ENCODE measurements around the gene SLC22A16. TPM values are rescaled to one million over a fixed set of nuclear protein-coding genes. Genes with fewer than 3 reads are reported as not detected.

The SLC22A16 gene
- total and polyA plus RNA-seq, 2 donors (not counting 1 experiment from before 2014, with no cell fraction given): not detected

DNA sequence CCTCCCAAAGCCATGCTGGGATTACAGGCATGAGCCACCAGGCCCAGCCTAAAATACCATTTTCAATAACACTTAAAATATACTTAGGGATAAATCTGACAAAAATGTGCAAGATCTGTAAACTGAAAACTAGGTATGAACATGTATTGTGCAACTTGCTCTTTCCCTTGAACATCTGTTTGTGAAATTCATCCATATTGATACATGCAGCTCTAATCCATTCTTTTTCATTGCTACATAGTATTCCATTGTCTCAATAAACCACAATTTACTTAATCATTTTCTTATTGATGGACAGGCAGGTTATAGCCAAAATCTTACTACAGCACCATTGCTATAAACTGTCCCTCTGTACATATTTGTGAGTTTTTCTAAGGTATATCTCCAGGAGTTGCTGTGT is 4.7 kb upstream of the SLC22A16 start:
- no peaks in the 10 kb centered on the region for H3K36me3 ChIP-seq (ENCODE audit: control insufficient read depth, insufficient read depth, low read length)
- H3K27me3 ChIP-seq (ENCODE audit: control insufficient read depth, insufficient read depth, low read length): peaks cover 8% of the 10 kb centered on the region
- H3K27ac ChIP-seq (ENCODE audit: insufficient read depth, low read length): no peak overlapping the region
- H3K4me3 ChIP-seq (replicated peaks in 1 of 4; ENCODE audit: control extremely low read depth in 1 of 4, insufficient read depth in 1 of 4, low read depth in 3 of 4, low read length in 4 of 4): no peak overlapping the region
- no peak overlapping the region for H3K4me2 ChIP-seq (ENCODE audit: extremely low read depth, insufficient read depth, low read length)
- H3K4me1 ChIP-seq (ENCODE audit: control insufficient read depth, extremely low read depth, insufficient read depth, low read length): no peaks in the 10 kb centered on the region
- H3K79me2 ChIP-seq (ENCODE audit: control insufficient read depth, insufficient read depth, low read length): no peaks in the 10 kb centered on the region
- H2AFZ ChIP-seq (ENCODE audit: low read length): no peak overlapping the region
- no peak for TF ChIP-seq EZH2 (IDR thresholded peaks at IDR 0.05; ENCODE audit: low read length, missing control alignments)
- TF ChIP-seq, protein P1, sequence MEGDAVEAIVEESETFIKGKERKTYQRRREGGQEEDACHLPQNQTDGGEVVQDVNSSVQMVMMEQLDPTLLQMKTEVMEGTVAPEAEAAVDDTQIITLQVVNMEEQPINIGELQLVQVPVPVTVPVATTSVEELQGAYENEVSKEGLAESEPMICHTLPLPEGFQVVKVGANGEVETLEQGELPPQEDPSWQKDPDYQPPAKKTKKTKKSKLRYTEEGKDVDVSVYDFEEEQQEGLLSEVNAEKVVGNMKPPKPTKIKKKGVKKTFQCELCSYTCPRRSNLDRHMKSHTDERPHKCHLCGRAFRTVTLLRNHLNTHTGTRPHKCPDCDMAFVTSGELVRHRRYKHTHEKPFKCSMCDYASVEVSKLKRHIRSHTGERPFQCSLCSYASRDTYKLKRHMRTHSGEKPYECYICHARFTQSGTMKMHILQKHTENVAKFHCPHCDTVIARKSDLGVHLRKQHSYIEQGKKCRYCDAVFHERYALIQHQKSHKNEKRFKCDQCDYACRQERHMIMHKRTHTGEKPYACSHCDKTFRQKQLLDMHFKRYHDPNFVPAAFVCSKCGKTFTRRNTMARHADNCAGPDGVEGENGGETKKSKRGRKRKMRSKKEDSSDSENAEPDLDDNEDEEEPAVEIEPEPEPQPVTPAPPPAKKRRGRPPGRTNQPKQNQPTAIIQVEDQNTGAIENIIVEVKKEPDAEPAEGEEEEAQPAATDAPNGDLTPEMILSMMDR (conservative IDR thresholded peaks at IDR 0.05 in 1 of 2, IDR thresholded peaks at IDR 0.05 in 1 of 2; ENCODE audit: low read depth in 1 of 2, low read length in 2 of 2): no peak
- H3K9me3 ChIP-seq (ENCODE audit: control insufficient read depth, insufficient read depth, low read depth, low read length): no peaks in the 10 kb centered on the region
- no peaks in the 10 kb centered on the region for H4K20me1 ChIP-seq (ENCODE audit: control insufficient read depth, extremely low read depth, insufficient read depth, low read length)
- no peak for DNase-seq (ENCODE audit: low read depth in 2 of 2)
- no peak overlapping the region for H3K9ac ChIP-seq (ENCODE audit: insufficient read depth, low read length)

DNA sequence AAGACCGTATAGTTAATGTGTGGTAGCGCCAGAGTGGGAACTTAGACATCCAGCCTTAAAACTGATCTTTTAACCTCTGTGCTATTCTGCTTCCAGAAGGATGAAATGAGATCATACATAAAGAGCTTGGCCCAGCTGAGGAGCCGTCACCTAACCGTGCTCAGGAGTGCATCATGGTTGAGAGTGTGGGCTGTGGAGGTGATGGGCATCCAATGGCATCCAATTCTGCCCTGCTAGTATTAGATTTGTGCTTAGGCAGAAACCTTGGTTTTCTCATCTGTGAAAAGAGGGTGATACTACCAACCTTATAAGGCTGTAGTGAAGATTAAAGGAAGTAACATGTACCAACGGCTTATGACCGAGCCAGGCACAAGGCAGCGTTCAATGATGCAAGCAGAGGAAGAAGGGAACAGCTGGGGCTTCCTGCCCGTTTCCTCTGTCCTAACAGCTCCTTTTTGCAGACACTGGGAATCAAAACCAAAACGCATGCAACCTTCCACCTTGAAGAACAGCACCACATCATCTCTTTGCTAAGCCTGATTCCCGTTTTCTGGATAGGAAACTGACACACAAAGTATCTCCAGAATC is 1.3 kb downstream of the SLC22A16 start:
- DNase-seq (ENCODE audit: low read depth in 2 of 2): peak in 1 of 2 donors; percentile 12
- H3K4me2 ChIP-seq (ENCODE audit: extremely low read depth, insufficient read depth, low read length): no peak overlapping the region
- H3K27ac ChIP-seq (ENCODE audit: insufficient read depth, low read length): no peak overlapping the region
- H3K4me1 ChIP-seq (ENCODE audit: control insufficient read depth, extremely low read depth, insufficient read depth, low read length): no peaks in the 10 kb centered on the region
- TF ChIP-seq, protein P1 (conservative IDR thresholded peaks at IDR 0.05 in 1 of 2, IDR thresholded peaks at IDR 0.05 in 1 of 2; ENCODE audit: low read depth in 1 of 2, low read length in 2 of 2): no peak
- no peak for TF ChIP-seq EZH2 (IDR thresholded peaks at IDR 0.05; ENCODE audit: low read length, missing control alignments)
- H3K36me3 ChIP-seq (ENCODE audit: control insufficient read depth, insufficient read depth, low read length): no peaks in the 10 kb centered on the region
- no peak overlapping the region for H3K4me3 ChIP-seq (replicated peaks in 1 of 4; ENCODE audit: control extremely low read depth in 1 of 4, insufficient read depth in 1 of 4, low read depth in 3 of 4, low read length in 4 of 4)
- H3K27me3 ChIP-seq (ENCODE audit: control insufficient read depth, insufficient read depth, low read length): peaks cover 27% of the 10 kb centered on the region
- no peak overlapping the region for H2AFZ ChIP-seq (ENCODE audit: low read length)
- no peaks in the 10 kb centered on the region for H3K79me2 ChIP-seq (ENCODE audit: control insufficient read depth, insufficient read depth, low read length)
- H4K20me1 ChIP-seq (ENCODE audit: control insufficient read depth, extremely low read depth, insufficient read depth, low read length): no peaks in the 10 kb centered on the region
- H3K9ac ChIP-seq (ENCODE audit: insufficient read depth, low read length): no peak overlapping the region
- no peaks in the 10 kb centered on the region for H3K9me3 ChIP-seq (ENCODE audit: control insufficient read depth, insufficient read depth, low read depth, low read length)

DNA sequence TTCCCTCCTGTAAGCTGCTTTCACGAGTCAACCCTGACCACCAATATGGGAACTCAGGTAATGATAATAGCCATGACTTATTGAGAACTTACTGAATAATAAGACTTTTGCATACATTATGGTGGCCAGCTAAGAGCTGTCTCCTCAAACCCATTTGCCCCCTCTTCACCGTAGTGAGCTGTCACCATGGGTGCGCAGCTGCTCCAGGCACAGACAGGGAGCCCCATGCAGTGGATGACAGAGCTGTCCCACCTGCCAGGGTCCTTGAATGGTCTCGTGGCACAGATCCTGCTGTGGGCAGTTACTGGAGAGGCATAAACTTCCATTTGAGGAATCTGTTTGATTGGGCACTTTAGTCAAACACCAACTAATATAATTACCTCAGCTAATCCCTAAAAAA is 1.9 kb downstream of the SLC22A16 start:
- H3K36me3 ChIP-seq (ENCODE audit: control insufficient read depth, insufficient read depth, low read length): no peaks in the 10 kb centered on the region
- no peak overlapping the region for H3K4me3 ChIP-seq (replicated peaks in 1 of 4; ENCODE audit: control extremely low read depth in 1 of 4, insufficient read depth in 1 of 4, low read depth in 3 of 4, low read length in 4 of 4)
- TF ChIP-seq, protein P1 (conservative IDR thresholded peaks at IDR 0.05 in 1 of 2, IDR thresholded peaks at IDR 0.05 in 1 of 2; ENCODE audit: low read depth in 1 of 2, low read length in 2 of 2): no peak
- TF ChIP-seq EZH2 (IDR thresholded peaks at IDR 0.05; ENCODE audit: low read length, missing control alignments): no peak
- no peaks in the 10 kb centered on the region for H3K79me2 ChIP-seq (ENCODE audit: control insufficient read depth, insufficient read depth, low read length)
- peaks cover 30% of the 10 kb centered on the region for H3K27me3 ChIP-seq (ENCODE audit: control insufficient read depth, insufficient read depth, low read length)
- H3K4me1 ChIP-seq (ENCODE audit: control insufficient read depth, extremely low read depth, insufficient read depth, low read length): no peaks in the 10 kb centered on the region
- H3K27ac ChIP-seq (ENCODE audit: insufficient read depth, low read length): no peak overlapping the region
- no peaks in the 10 kb centered on the region for H4K20me1 ChIP-seq (ENCODE audit: control insufficient read depth, extremely low read depth, insufficient read depth, low read length)
- no peak overlapping the region for H3K4me2 ChIP-seq (ENCODE audit: extremely low read depth, insufficient read depth, low read length)
- DNase-seq (ENCODE audit: low read depth in 2 of 2): no peak
- no peak overlapping the region for H2AFZ ChIP-seq (ENCODE audit: low read length)
- H3K9ac ChIP-seq (ENCODE audit: insufficient read depth, low read length): no peak overlapping the region
- no peaks in the 10 kb centered on the region for H3K9me3 ChIP-seq (ENCODE audit: control insufficient read depth, insufficient read depth, low read depth, low read length)

Data from fibroblast of lung (primary cell).